Parathyroid adenoma (tissue), 2 donors: ENCODE data around the gene ANKRD36C.
"Not testable (repeated sequence)": the region's sequence is repeated elsewhere in the genome, so short reads cannot be mapped to it uniquely, and the experiment has no call there.

ENCODE experiments used
- H2AFZ ChIP-seq: fragments of 300-600 bp; sonication (generic); one replicate; pipeline ENCODE4 v1.7.0; 2017; ENCODE audit warnings: antibody characterized with exemption, mild to moderate bottlenecking
- H3K27ac ChIP-seq: fragments of 300-600 bp; sonication (generic); one replicate; pipeline ENCODE4 v1.7.0; 2017
- H3K27me3 ChIP-seq: fragments of 300-600 bp; sonication (generic); one replicate; pipeline ENCODE4 v1.7.0; 2017; ENCODE audit warnings: low read length; ENCODE audit not compliant: control insufficient read depth, insufficient read depth
- H3K36me3 ChIP-seq: fragments of 300-600 bp; sonication (generic); one replicate; pipeline ENCODE4 v1.7.0; 2017; ENCODE audit warnings: low read length; ENCODE audit not compliant: control insufficient read depth, insufficient read depth
- H3K4me1 ChIP-seq: fragments of 300-600 bp; sonication (generic); one replicate; pipeline ENCODE4 v1.7.0; 2017; ENCODE audit warnings: control low read depth
- H3K4me2 ChIP-seq: fragments of 300-600 bp; sonication (generic); one replicate; pipeline ENCODE4 v1.7.0; 2017; ENCODE audit warnings: low read length
- H3K4me3 ChIP-seq: fragments of 300-600 bp; sonication (generic); one replicate; pipeline ENCODE4 v1.7.0; 2017; ENCODE audit warnings: low read depth, low read length
- H3K79me2 ChIP-seq: fragments of 300-600 bp; sonication (generic); one replicate; pipeline ENCODE4 v1.7.0; 2017; ENCODE audit warnings: control low read depth
- H3K9ac ChIP-seq: fragments of 300-600 bp; sonication (generic); one replicate; pipeline ENCODE4 v1.7.0; 2017; ENCODE audit warnings: mild to moderate bottlenecking
- H3K9me3 ChIP-seq: fragments of 300-600 bp; sonication (generic); one replicate; pipeline ENCODE4 v1.7.0; 2017; ENCODE audit warnings: low read length; ENCODE audit not compliant: control insufficient read depth
- TF ChIP-seq, protein P1 (sequence below): fragments of 300-600 bp; sonication (generic); IDR thresholded peaks from one replicate; pipeline ENCODE4 v1.7.0; 2017; ENCODE audit warnings: antibody characterized with exemption, mild to moderate bottlenecking
- donor health status: primary hyperparathyroidism.

Gene ANKRD36C

GRCh38 chr2:95991351-95992094, at the start of gene ANKRD36C:
ANKRD36C (minus strand) TSS chr2:95991824; CDS start chr2:95991708, 116 bp downstream.
- H3K36me3 ChIP-seq, H3K27me3 ChIP-seq, H3K9ac ChIP-seq, H3K9me3 ChIP-seq, H3K4me1 ChIP-seq, H3K79me2 ChIP-seq: not testable (repeated sequence)
- Histone ChIP-seq H3K27ac (peak within 1 kb of the TSS; percentile 72), H2AFZ (peak within 1 kb of the TSS; percentile 93), H3K4me3 (peak within 1 kb of the TSS; percentile 68), H3K4me2 (peak within 1 kb of the TSS; percentile 91)

DNA sequence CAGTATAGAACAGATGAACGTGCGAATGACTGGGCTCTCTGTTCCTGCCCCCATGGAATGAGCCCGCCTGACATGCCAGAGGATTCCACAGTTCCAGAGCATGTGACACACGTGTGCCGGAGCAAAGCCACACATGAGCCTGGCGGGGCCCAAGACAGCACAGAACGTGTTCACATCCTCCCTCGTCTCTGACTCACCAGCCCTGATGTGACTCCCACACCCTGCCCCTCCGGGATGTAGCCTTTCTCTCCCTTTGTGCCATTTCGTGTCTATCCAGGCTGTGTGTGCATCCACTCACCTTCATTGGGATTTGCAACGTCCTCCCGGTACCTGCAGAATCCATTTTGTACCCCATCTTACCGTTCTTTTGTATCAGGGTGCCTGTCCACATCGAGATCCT, 43.9 kb upstream of the ANKRD36C start:
- not testable (repeated sequence) for H3K4me2 ChIP-seq

DNA sequence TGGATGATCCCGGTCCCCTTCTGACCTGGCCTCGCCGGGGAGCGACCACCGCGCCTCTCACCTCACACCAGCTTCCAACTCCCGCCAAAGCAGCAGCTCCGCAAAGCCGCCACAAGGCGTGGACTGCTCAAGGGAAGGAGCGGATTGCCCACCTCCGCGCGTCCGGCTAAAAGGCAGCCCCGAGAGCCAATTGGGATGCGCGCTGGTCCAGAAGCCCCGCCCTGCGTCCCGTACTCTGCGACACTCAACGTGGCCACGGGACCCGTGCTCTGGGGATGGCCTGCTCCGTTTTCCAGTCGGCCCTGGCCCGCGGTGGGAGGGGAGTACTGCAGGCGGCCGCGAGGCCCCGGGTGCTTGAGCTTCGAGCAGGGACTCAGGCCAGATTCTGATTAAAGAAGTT, 43.2 kb upstream of the ANKRD36C start, which contains the start of gene GPAT2:
GPAT2 (minus strand) TSS at position 125 of the 400 bp plus-strand sequence. CDS start 2,557 bp downstream, outside the sequence.
- not testable (repeated sequence) for H3K4me2 ChIP-seq, H3K9me3 ChIP-seq, H3K4me1 ChIP-seq, H3K36me3 ChIP-seq, H2AFZ ChIP-seq, H3K4me3 ChIP-seq, H3K27me3 ChIP-seq, H3K9ac ChIP-seq, H3K27ac ChIP-seq, H3K79me2 ChIP-seq

More for the DNA sequence above, 43.9 kb upstream of the ANKRD36C start:
- not testable (repeated sequence) for H3K27ac ChIP-seq, H3K27me3 ChIP-seq, H2AFZ ChIP-seq, H3K4me3 ChIP-seq, H3K36me3 ChIP-seq, H3K4me1 ChIP-seq, H3K79me2 ChIP-seq, H3K9ac ChIP-seq, H3K9me3 ChIP-seq

DNA sequence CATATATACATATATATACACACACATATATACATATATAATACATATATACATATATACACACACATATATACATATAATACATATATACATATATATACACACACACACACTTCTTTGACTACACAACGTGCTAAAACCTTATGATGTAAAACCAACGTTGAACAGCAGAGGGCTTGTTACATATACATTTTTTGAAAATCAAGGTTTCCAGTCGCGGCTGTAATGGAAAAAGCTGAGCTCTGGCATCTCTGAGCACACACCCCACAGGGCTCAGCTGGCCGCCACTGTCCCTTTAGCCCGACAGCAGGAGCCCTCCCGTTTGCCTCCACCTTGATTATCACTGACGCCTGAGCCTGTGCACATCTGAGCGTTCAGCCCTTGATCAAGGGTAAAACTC, 42.4 kb upstream of the ANKRD36C start:
- H3K9me3 ChIP-seq, H2AFZ ChIP-seq, H3K36me3 ChIP-seq, H3K9ac ChIP-seq, H3K4me2 ChIP-seq, H3K27ac ChIP-seq, H3K4me1 ChIP-seq, H3K79me2 ChIP-seq, H3K27me3 ChIP-seq, H3K4me3 ChIP-seq: not testable (repeated sequence)

- H3K4me2 ChIP-seq, H3K27ac ChIP-seq, H3K9ac ChIP-seq, H3K27me3 ChIP-seq, H3K79me2 ChIP-seq, H3K36me3 ChIP-seq, H2AFZ ChIP-seq, H3K4me3 ChIP-seq, H3K4me1 ChIP-seq, H3K9me3 ChIP-seq: not testable (repeated sequence)
These were observed 36.2 kb upstream of the ANKRD36C start for GRCh38 chr2:96027725-96028325.

GRCh38 chr2:96025755-96026154, 34.1 kb upstream of the ANKRD36C start:
- H3K79me2 ChIP-seq, H3K4me3 ChIP-seq, H3K9ac ChIP-seq, H3K4me2 ChIP-seq, H3K36me3 ChIP-seq, H3K9me3 ChIP-seq, H3K27ac ChIP-seq, H2AFZ ChIP-seq, H3K4me1 ChIP-seq, H3K27me3 ChIP-seq: not testable (repeated sequence)

DNA sequence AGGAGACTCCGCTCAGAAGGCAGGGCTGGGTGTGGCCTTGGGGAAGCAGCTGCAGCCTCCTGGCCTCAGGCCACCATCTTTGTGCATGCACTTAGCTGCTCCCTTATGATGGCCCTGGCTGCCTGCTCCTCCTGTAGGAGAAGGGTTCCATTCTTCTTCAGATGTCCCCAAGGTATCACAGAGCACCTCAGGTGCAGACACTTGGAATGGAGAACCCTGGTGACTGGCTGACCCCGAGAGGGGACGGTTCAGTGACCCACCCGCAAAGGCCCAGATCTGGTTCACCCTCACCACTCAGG, 33.5 kb upstream of the ANKRD36C start:
- H3K27ac ChIP-seq, result no peak overlapping the region

More for the DNA sequence above, 33.5 kb upstream of the ANKRD36C start:
- Histone ChIP-seq H3K36me3 (no peaks in the 10 kb centered on the region), H3K9ac (no peak overlapping the region), H3K27me3 (no peaks in the 10 kb centered on the region), H3K4me1 (no peaks in the 10 kb centered on the region), H3K4me3 (no peak overlapping the region), H3K4me2 (no peak overlapping the region), H3K9me3 (no peaks in the 10 kb centered on the region), H3K79me2 (no peaks in the 10 kb centered on the region), H2AFZ (no peak overlapping the region)
- TF ChIP-seq, protein P1, sequence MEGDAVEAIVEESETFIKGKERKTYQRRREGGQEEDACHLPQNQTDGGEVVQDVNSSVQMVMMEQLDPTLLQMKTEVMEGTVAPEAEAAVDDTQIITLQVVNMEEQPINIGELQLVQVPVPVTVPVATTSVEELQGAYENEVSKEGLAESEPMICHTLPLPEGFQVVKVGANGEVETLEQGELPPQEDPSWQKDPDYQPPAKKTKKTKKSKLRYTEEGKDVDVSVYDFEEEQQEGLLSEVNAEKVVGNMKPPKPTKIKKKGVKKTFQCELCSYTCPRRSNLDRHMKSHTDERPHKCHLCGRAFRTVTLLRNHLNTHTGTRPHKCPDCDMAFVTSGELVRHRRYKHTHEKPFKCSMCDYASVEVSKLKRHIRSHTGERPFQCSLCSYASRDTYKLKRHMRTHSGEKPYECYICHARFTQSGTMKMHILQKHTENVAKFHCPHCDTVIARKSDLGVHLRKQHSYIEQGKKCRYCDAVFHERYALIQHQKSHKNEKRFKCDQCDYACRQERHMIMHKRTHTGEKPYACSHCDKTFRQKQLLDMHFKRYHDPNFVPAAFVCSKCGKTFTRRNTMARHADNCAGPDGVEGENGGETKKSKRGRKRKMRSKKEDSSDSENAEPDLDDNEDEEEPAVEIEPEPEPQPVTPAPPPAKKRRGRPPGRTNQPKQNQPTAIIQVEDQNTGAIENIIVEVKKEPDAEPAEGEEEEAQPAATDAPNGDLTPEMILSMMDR, result no peak
